ENCODE data around the gene DYNLT3.
A peak's percentile ranks its signal among the peaks of the same experiment; 100 is the strongest.

The DYNLT3 gene, protein sequence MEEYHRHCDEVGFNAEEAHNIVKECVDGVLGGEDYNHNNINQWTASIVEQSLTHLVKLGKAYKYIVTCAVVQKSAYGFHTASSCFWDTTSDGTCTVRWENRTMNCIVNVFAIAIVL

DNA sequence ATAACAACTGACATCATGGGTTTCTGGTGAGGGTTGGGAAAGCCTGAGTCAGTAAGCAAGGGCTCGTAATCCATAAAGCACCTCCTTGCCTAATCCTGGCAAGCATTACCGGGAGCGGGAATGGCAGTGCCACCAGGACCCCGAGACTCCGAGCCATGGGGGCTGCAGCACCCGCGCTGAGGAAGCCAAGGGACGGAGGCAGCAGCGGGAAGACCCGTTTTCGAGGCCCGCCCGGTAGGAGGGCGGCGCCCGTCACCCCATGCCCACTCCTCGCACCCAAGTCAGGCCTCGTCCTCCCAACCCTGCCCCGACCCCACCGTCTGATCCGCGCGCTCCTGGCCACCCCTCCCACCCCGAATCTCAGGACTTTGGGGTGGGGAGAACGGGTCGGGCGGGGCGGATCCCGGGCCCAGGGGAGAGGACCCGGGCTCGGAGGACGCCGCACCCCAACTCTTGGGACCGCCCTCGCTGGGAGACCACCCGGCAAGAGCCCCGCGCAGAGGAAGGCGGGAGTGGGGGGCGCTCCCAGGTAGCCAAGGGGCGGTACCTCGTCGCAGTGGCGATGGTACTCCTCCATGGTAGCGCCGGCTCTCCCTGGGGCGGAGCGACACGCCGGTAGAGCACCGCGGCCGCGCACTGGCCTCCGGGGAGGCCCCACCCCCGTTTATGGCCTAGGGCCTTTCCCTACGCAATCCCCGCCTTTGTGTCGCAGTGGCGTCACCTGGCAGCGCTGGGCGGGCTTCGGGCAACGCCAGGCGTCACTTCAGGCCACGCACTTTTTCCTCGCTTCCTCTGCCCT lies at the start of gene DYNLT3:
TSS of gene DYNLT3 (minus strand) at position 638 of the 799 bp plus-strand sequence. CDS start at position 577, 61 bp downstream.
- DNase-seq, result peak; percentile 67

- no peak for DNase-seq
These were observed 49.1 kb upstream of the DYNLT3 start for GRCh38 chrX:37896511-37896890.

GRCh38 chrX:37895795-37896510 lies 48.6 kb upstream of the DYNLT3 start:
- DNase-seq, result no peak

- DNase-seq, result no peak
These were observed 47.4 kb upstream of the DYNLT3 start for GRCh38 chrX:37894725-37895124.

DNA sequence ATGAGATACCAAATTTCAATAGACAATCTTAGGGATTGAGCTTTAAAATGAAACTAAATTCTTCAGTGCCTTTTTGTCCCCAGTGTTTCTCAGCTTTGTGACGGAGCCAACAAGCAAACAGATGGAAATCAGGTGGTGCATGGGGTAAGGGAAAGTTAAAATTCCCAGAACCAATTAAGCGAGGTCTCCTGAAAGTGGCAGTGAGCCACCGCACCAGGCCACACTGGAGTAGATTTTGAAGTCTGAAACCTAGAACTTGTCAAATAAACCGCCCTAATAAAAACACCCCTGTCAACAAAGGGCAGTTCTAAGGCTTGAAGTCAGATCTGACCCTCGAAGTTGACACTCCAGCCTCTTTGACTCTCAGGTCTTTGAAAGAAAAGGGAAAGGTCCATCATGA lies 40.6 kb upstream of the DYNLT3 start:
- DNase-seq, result no peak

GRCh38 chrX:37887347-37887746 lies 40.0 kb upstream of the DYNLT3 start:
- no peak for DNase-seq

- DNase-seq, result no peak
These were observed 35.8 kb upstream of the DYNLT3 start for GRCh38 chrX:37883196-37883595.

DNA sequence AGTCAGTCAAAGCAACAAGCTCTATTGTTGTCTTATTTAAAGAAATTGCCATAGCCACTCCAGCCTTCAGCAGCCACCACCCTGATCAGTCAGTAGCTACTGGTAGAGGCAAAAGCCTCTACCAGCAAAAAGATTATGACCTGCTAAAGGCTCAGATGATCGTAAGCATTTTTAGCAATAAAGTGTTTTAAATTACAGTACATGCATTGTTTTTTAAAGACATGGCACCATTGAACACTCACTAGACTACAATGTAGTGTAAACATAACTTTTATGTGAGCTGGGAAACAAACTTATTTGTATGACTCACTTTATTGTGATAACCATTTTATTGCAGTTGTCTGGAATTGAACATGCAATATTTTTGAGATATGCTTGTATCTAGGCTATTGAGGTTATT lies 32.3 kb upstream of the DYNLT3 start:
- DNase-seq, result no peak

DNA sequence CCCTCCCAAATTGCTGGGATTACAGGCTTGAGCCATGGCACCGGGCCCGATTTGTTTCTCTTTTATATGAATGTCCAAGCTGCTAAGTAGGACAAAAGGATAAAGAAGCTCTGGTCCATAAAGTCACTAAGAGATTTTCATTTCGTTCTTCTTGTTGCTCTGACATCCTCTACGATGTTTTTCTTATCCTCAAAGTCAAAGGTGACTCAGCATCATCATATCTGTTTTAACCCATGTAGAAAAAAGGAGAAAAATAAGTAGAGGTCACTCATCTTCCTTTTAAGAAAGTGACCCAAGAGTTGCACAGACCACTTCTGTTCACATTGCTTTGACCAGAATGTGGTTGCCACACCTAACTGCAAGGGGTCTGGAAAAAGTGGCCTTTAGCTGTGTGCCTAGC lies 29.3 kb upstream of the DYNLT3 start:
- DNase-seq, result no peak

GRCh38 chrX:37875675-37876074 lies 28.3 kb upstream of the DYNLT3 start:
- no peak for DNase-seq

DNA sequence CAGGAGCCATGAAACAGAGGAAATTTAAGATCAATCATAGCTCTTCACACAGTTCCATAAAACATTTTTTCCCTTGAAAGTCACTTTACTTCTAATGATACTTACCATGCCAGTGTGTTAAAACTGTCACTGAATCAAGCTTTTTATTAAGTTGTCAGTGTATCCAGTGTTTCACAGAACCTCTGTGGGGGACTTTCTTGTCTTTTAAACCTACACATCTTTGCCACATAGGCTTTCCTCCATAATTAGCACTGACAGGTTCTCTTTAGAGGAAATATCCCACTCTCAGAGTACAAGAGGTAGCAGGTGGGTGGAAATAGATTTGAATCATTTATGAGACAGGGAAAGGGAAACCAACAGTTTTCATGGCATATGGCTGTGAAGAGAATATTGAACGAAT lies 25.8 kb upstream of the DYNLT3 start:
- no peak for DNase-seq

DNA sequence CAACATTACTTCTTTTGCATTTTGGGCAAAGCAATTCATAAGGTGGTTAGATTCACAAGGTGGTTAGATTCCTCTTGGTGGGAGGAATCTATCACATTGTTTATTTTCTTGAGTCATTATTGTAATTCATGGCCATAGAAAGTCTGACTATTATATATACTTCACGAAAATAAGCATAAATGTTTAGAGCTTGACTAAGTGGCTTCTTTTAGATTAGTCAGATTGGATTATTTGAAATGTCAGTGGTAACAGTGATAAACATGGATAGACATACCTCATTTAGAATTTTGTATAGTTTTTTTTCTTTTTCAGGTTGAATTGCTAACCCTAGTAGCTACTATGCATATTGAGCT lies 24.9 kb upstream of the DYNLT3 start:
- DNase-seq, result no peak

DNA sequence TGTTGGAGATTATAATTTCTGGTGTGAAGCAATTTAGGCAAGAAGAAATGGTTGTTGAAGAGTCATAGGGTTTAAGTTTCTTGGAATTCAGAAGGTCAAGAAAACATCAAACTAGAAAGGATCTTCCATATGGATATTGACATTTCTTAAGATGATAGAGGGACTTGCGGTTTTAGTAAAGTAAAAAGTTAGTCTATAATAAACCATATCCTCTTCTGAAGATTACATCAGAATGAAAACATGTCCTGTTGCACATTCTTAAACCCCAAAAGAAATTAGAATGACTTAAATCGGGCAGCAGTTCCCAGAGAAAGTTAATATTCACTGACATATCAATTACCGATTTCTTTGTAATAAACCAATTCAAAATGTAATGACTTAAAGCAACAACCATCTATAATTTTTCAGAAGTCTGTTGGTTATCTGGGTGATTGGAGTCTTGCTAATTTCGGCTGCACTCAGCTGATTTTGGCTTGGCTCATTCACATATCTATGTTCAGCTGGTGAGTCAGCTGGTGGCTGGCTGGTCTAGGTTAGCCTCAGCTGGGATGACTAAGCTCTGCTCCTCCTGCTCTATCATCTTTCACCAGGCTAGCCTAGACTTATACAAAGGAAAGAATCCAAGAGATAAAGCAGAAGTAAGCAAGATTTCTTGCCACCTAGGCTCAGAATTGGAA lies 24.4 kb upstream of the DYNLT3 start:
- DNase-seq, result no peak

DNA sequence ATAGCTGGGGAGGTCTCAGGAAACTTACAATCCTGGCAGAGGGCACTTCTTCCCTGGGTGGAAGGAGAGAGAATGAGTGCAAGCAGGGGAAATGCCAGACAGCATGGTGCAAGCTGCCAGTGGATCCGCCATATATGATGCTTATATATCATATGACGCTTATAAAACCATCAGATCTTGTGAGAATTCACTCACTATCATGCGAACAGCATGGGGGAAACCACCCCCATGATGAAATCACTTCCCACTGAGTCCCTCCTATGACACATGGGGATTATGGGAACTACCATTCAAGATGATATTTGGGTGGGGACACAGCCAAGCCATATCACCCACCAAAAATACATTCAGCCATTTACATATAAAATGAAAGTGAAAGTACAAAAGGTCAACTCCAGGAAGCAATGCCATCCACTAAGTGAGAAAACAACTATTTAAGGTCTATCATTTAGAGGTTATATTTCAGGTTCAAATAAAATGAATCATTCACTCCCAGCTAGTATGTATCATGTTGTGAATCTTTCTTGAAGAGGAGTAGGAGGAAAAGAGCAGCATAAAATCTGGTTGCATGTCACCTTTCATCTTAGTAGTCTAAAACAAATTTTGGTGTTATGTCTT lies 20.3 kb upstream of the DYNLT3 start:
- no peak for DNase-seq

GRCh38 chrX:37863728-37864127 lies 16.4 kb upstream of the DYNLT3 start:
- DNase-seq, result no peak

DNA sequence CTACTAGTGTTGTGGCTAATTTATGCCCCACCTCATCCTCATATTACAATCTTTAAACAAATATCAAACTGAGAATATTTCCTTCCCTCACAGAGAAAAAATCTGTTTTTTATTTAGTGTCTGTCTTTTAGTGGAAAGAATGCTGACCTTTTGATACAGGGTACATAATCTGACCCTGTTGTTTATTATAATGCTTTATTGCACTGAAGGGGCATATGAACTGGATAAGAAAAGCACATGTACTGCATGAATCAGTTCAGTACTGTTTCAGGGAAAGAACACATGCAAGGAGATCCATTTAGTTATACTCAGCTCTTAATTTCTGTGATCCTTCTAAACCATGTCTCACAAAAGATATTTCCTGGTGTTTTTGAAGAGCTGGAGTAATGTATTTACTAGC lies 15.5 kb upstream of the DYNLT3 start:
- DNase-seq, result no peak

DNA sequence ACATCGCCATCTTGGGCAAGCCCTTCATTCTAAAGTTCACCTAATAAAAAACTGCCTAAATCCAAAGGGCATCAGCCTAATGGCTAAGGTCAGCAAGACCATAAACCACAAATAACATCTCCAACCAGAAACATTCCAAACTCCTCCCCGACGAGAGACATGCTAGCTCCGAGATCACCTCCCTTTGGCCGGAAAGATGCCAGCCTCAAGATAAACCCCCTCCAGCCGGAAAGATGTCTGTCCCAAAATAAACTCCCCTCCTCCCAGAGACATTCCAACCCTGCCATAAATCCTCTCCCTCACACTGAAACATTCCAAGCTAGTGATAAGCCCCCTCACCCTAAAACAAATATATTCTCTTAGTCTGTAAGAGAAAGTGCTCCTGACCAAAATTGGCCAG lies 13.3 kb upstream of the DYNLT3 start:
- no peak for DNase-seq

DNA sequence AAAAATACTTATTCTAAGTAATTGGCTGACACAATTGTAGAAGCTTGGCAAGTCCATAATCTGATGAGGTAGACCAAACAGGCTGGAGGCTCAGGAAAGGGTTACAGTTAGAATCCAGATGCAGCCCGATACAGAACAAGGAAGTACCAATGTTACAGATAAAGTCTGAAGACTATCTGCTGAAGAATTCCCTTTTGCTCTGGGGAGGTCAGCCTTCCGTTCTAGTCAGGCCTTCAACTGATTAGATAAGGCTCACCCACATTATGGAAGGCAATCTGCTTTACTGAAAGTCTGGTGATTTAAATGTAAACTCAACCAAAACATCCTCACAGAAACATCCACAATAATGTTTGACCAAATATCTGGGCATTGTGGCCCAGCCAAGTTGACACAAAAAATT lies 7.4 kb upstream of the DYNLT3 start:
- no peak for DNase-seq

GRCh38 chrX:37854148-37854547 lies 6.8 kb upstream of the DYNLT3 start:
- no peak for DNase-seq

DNA sequence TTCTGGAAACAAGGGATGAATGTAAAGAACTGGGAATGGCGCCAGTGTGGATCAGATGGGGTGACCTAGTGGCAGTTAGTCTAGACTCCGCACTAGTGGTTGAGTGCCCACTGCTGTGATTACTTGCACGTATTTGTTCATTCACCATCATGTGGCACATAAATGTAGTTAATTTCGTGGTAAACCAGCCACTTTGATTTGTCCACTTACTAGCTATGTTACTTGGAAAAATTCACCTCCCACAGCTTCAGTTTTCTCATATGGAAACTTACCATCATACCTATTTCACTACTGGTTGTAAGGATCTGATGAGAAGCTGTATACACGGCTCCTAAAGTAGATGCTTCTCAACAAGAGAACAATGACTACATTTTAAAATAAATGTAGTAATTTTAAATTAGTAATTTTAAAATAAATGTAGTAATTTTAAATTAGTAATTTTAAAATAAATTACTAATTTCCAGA lies 394 bp upstream of the DYNLT3 start:
- DNase-seq, result no peak

DNA sequence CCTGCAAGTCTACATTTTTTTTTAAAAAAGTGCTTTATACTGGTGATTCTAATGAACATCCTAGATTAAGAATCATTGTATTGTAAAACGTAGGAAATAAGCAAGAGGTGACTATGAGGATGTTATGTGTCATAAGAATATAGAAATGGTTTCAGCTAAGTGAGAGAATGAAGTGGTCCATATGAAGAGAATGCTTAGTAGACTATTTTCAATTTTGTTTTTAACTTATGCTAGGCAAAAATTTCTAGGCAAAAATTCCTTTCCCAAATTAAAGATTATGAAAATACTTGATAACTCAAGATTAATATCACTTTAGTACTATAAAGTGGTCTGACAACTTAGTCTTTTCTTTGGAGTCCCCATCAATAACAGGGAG lies 825 bp downstream of the DYNLT3 start:
- DNase-seq, result no peak

GRCh38 chrX:37846141-37846540 lies 1.2 kb downstream of the DYNLT3 start:
- no peak for DNase-seq

- DNase-seq, result no peak
These were observed 2.7 kb downstream of the DYNLT3 start for GRCh38 chrX:37844622-37845021.

Measured in activated gamma-delta T cell treated with Interleukin-2 at 50 U/mL for 16 hours (primary cell).